Caki2 (cell line): ENCODE measurements around the gene TMEM8B. TPM values are rescaled to one million over a fixed set of nuclear protein-coding genes. Genes with fewer than 3 reads are reported as not detected.
"Not testable (repeated sequence)": the region's sequence is repeated elsewhere in the genome, so short reads cannot be mapped to it uniquely, and the experiment has no call there.

Source experiments
- DNase-seq: peaks from one replicate; pipeline ENCODE4 v3.0.0-alpha.2; 2015; ENCODE audit warnings: low read depth
- in situ Hi-C: cut with HindIII; loops from 2 replicates; pipeline ENCODE4 v1.10.0; 2016; ENCODE audit warnings: low sequenced_read_pairs, low pct_unique_long_range_greater_than_20kb, mixed read lengths
- total RNA-seq: library from RNA; depleted of rRNA; stranded (reverse); fragments of >200 nt; shearing (Covaris generic); gene quantifications from 2 replicates; pipeline ENCODE4 v1.2.3, GENCODE V29; 2014; ENCODE audit warnings: low replicate concordance

The TMEM8B gene
- total RNA-seq, 1 experiment from 2014 or later = 1.5 TPM

DNA sequence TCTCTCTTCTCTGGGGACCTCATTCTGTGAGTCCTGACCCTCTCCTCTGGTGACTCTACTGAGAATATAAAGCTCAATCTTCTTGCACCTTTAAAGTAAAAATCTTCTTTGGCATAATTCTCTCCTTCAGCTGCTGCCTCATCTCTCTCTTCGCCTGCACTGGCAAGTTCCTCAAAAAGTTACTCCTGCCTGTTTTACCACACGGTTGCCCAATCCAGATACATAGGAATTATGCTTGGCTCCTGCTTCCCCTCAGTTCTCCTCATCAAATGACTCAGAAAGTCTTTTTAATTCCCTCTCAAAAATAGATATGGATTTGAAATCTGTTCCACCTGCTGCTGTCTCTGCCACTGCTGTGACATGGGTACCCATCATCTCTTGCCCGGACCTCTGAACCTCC, 62.6 kb downstream of the TMEM8B start:
- DNase-seq = no peak
- in situ Hi-C loops = no loop called here

DNA sequence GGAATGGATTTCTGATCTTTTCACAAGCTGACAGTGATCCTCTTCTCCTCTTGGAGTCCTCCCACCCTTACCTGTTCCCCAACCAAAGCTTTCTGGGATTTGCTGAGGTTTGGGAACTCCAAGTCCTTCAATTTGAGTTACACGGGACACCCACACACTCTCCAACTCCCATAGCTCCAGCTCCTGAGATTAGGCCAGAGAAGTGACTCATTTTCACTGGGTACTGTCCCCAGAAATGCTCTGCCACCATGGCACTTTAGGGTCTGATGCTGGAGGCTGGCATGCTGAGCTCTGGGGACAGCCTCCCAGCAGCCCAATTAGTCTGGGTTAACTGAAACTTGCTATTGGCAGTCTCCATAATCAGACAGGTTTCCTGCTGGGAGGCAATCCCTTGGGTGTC, 63.0 kb downstream of the TMEM8B start:
- no peak for DNase-seq
- in situ Hi-C loops = no loop called here

DNA sequence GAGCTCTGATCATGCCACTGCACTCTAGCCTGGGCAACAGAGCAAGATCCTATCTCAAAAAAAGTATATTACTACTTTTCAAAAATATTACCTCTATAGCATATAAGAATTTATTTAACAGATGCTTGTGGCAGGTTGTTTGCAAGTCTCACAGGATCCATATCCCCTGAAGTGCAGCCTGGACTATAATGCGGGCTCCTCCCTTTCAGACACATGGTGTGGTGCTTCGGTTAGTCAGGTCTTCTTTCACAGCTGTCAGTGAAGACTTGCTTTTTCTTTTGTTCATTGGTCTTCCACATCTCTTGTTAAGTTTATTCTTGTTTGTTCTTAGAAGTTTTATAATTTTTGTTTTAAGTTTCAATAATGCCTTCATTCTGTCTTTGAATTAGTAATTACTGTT, 67.5 kb downstream of the TMEM8B start:
- no peak for DNase-seq
- in situ Hi-C loops = no loop called here

DNA sequence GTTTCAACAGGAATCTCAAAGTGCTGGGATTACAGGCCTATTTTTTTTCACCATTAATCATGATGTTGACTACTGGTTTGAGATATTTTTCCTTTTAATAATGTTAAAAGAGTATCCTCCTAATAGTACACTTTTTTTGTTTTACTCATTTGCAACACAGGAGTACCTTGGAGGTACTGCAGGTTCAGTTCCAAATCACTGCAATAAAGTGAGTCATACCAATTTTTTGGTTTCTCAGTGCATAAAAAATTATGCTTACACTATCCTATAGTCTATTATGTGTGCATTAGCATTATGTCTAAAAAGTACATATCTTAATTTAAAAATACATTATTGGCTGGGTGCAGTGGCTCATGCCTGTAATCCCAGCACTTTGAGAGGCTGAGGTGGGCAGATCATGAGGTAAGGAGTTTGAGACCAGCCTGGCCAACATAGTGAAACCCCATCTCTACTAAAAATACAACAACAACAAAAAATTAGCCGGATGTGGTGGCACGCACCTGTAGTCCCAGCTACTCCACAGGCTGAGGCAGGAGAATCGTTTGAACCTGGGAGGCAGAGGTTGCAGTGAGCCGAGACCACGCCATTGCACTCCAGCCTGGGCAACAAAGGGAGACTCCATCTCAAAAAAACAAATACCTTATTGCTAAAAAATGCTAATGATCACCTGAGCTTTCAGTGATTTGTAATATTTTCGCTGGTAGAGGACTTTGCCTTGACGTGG, 68.5 kb downstream of the TMEM8B start:
- DNase-seq, in situ Hi-C loops: not testable (repeated sequence)

DNA sequence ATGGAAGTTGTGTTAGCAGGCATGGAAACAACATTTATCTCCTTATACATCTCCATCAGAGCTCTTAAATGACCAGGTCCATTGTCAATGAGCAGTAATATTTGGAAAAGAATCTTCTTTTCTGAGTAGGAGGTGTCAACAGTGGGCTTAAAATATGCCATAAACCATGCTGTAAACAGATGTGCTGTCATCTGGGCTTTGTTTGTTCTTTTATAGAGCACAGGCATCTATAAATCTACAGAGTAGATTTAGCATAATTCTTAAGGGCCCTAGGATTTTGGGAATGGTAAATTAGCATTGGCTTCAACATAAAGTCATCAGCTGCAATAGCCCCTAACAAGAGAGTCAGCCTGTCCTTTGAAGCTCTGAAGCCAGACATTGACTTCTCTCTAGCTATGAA, 69.3 kb downstream of the TMEM8B start:
- in situ Hi-C loops = no loop called here
- DNase-seq = no peak

DNA sequence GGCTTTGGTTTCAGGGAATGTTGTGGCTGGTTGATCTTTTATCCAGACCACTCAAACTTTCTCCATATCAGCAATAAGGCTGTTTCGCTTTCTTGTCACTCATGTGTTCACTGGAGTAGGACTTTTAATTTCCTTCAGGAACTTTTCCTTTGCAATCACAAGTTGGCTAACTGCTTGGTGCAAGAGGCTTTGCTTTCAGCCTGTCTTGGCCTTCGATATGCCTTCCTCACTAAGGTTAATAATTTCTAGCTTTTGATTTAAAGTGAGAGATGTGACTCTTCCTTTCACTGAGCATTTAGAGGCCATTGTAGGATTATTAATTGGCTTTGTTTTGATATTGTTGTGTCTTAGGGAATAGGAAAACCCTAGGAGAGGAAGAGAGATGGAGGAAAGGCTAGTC, 70.0 kb downstream of the TMEM8B start:
- no peak for DNase-seq
- in situ Hi-C loops = no loop called here

DNA sequence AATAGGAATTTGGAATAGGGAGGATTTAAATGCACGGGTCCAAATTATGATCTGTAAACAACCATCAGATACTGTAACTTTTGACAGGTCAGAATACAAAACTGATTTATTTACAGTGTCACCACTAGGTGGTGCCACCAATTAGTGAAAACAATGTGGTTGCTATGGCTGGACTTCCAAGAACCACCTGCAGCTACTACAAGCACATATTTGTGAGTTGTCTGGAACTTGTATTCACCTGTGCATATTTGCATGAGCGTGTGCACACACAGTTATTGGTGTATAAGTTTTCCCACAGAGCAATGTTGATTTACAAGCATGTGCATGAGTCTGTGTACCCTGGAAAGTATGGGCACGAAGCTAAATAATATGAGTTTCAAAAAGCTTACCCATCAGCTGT, 74.0 kb downstream of the TMEM8B start:
- peak; percentile 42 for DNase-seq
- in situ Hi-C loops = no loop called here

DNA sequence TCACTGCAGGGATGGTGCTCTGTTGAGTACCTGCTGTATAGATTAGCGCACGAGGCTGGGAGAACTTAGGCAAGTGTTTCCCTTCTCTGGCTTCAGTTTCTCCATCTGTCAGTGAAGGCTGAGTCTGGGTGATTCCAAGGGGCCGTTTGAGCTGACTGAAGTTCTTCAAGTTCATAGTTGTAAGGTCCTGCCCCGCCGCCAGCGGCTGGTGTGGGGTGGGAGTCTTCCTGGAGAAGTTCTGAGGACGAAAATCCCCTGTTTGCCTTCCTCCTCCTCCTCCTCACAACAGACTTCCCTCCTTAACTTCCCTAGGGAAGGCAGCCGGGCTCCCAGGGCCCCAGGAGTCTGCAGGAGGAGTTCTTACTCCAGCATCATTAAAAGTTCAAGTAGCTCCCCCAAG, 75.3 kb downstream of the TMEM8B start:
- in situ Hi-C loops = no loop called here
- no peak for DNase-seq

DNA sequence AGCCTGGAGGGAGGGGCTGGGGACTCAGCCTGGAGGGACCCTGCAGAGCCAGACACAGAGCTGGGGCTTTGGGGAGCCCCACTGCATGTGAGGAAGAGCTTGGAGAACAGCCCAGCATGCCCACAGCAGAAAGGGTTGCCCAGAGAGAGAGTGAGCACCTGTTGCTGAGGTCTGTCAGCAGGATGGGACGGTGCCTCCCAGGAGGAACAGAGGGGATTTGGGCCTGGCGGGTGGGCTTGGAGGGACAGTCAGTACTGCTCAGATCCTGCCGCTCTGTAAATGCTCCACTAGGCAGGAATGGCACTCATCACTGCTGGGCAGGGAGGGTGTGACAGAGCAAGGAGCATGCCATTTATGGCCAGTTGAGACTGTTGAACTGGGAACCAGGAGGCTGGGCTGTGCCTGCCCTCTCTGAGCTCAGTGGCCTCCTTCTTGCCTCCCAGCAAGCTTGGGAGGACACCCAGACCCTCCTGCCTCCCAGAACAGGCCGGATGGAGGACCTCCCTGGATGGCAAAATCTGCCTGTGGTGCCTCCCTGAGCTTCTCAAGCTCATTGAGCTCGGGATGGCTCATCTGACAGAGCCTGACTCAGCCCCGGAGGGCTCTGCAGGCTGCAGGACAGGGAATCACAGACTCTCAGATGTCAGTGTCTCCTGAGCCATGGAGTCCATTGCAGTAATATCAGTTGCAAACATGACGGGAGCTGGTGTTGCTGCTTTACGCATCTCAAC, 76.2 kb downstream of the TMEM8B start:
- peak; percentile 54 for DNase-seq
- in situ Hi-C loops = no loop called here

DNA sequence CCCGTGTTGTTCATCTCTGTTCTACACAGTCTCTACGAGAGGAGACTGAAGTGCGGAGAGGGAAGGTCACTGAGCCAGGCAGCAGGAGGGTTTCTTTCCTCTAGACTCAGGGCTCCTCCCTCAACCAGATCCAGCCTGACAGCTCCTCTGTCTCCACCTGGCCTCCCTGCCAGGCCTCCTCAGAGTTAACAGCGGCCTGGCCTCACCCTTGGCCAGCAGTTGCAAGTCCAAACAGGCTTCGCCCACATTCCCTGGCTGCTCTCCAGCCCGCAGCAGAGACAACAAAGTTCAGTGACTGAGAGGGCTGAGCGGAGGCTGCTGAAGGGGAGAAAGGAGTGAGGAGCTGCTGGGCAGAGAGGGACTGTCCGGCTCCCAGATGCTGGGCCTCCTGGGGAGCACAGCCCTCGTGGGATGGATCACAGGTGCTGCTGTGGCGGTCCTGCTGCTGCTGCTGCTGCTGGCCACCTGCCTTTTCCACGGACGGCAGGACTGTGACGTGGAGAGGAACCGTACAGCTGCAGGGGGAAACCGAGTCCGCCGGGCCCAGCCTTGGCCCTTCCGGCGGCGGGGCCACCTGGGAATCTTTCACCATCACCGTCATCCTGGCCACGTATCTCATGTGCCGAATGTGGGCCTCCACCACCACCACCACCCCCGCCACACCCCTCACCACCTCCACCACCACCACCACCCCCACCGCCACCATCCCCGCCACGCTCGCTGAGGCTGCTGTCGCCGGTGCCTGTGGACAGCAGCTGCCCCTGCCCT, 77.1 kb downstream of the TMEM8B start, which contains the start of gene HRCT1:
TSS of gene HRCT1 (plus strand) at position 291 of the 768 bp plus-strand sequence. CDS start at position 377, 86 bp downstream.
- in situ Hi-C loops = no loop called here
- DNase-seq = peak; percentile 94

DNA sequence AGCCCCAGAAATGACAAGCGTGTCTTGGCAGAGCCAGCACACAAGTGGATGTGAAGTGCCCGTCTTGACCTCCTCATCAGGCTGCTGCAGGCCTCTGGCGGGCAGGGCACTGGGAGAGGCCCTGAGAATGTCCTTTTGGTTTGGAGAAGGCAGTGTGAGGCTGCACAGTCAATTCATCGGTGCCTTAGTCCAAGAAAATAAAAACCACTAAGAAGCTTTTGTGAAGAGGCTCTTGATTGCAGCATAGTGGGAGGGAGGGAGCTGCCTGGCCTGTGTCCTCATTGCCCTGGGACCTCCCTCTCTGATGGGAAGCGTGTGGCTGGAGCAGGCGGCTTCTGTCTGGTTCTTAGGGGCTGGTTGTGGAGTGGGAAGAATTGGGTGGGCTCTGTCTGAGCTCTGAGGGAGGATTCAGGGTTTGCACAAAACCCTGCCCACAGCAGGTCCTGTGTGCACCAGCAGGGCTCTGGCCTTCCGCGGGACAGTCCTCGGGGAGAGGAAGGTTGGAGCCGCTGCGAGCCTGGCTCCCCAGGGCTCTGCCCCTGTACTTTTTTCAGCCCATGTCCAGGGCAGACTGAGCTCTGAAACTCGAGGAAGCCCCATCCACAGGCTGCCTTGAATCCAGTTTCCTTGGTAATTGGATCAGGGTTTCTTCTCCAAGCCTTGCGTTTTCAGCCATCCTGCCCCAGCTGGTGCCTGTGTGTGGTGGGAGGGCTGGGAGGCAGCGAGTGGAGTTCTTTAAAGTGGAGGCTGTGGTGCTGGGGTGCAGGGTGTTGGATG, 78.1 kb downstream of the TMEM8B start:
- in situ Hi-C loops = no loop called here
- DNase-seq = peak; percentile 59

DNA sequence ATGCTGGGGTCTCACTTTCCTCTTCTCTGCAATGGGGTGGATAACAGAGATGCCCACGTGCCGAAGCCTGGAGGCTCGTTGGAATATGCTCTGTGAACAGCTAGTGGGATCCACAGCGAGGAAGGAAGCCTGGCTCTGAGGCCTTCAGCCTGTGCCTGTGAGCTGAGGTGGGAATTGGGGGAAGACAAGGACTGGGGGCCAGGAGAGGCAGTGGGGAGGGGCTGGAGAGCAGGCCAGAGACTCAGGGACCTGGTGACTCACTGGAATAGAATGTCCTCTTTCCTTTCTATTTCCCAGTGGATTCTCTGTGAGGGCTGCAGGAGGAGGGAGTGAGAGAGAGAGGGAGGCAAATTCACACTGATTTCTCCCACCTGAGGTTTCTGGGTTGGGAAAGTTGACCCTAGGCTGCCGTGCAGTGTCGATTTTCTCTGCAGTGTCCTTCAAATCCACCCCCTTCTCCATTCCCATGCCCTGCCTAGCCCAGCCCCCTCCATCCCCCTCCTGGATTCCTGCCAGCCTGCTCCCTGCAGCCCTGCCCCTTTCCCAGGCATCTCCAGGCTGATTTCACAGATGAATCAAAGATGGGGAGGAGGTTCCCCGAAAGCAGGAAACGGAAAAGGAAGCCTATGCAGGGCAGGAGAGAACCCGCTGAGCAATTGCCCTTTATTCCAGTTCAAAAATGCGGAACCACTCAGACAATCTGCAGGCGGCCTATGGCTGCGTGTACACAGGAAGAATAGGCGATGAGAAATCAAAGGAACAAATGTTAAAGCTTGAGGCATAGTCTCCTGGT, 78.9 kb downstream of the TMEM8B start:
- peak; percentile 93 for DNase-seq
- in situ Hi-C loops = no loop called here

DNA sequence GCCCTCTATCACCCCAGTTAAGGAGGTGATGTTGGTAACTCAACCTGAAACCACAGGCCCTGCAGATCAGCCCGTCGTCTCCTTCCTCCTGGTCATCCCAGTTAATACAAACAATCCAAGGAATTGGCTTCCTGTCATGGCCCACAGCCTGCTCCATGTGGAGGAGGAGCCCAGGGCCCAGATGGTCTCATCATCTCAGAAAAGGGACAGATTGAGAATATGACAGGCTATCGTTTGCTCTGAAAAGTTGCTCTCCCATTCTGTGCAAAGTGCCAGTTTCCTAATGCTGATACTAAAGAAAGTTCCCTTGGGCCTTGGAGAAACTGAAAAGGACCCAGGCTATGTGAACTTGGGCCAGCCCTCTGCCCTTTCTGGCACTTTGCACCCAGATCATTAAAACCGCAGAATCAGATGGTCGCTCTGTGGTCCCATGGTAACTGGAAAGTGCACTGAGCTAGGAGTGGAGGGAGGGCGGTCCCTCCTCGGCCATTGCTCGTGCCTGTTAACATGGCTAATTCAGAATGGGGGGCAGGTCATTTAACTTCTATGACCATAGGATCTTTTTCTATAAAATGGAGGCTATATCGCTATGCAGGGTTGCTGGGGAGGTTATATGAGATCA, 79.6 kb downstream of the TMEM8B start:
- in situ Hi-C loops = no loop called here
- DNase-seq = no peak

DNA sequence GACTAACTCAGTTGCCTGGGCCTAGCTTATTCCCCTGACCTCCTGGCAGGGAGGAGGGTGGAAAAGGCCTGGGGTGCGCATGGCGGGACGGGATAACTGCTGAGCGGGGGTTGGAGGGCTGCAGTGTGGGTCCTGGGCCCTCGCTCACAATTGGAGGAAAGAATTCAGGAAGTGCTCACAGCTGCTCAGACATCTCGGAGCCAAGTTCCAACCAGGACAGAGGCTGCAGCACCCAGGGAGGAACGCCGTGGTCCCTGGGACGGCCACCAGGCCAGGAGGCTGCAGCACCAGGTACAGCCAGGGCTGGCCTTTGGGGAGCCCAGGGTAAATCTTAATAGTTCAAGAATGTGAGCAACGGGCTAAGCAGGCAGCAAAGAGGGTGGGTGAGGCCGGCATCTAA, 80.2 kb downstream of the TMEM8B start, which contains the start of gene SPAAR:
TSS of gene SPAAR (plus strand) at position 217 of the 400 bp plus-strand sequence. CDS start 974 bp downstream, outside the sequence.
- DNase-seq = no peak
- in situ Hi-C loops = no loop called here

DNA sequence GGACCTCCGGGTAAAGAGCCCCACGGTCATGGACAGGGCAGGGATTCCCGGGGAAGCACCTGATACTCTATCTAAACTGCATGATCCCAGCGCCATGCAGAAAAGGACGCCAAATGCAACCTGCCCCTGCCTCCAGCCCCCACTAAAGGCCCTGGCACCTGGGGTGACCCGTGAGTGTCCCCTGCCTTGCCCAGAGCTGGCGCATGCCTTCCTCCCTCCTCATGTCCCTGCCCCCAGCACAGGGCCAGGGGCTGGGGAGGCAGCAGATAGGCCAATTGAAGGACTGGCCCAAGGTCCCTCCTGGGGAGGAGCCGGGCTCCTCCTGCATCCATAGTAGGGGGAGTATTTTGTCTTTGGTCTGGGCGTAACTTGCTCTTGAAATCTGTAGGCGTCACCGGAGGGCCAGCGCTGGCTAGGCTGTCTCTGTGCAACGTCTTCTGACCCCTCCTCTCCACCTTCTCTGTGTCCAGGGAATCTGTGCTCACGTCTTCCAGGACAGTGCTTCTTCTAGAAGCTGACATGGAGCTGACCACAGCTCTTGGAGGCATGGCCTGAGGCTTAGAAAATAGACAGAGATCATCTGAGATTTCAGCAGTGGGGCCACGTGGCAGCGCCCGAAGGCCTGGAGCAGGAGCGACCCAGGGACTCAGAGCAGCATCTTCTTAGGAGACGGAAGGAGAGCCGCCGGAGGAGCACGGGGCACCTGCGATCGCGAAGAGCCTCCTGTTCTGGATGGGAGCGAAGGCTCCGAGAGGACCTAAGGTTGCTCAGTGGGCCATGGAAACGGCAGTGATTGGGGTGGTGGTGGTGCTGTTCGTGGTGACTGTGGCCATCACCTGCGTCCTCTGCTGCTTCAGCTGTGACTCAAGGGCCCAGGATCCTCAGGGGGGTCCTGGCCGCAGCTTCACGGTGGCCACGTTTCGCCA, 80.9 kb downstream of the TMEM8B start:
- in situ Hi-C loops = no loop called here
- no peak for DNase-seq
